ENCODE measurements around the gene TFAP2A.

The TFAP2A gene

DNA sequence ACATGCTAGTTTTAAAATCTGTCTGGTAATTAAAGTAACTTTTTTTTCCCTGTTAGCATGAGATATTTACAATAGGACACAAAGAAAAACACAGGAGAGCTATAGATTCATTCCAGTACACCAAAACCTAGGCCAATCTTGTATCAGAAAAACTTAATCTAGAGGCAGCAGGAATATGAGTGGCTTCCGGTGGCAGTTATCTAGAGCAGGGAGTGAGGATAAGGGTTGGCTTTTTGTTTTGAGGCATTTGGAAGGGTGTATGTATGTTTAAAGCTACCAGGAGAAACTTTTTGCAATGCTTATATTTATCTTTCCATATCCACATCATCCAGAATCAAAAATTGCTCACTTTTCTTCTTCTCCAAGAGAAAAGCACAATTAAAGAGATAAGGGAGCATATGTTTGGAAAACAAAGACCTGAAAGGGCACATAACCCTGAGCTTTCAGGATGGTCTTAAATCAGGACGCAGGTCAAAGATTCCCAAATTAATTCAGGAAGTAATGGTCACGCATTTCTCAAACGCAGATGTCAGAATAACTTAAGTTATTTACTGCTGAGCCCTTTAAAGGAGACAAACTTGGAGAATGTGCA is 13.1 kb downstream of the TFAP2A start:
- no peak for DNase-seq (ENCODE audit: extremely low read depth in 1 of 2, low read depth in 1 of 2)

DNA sequence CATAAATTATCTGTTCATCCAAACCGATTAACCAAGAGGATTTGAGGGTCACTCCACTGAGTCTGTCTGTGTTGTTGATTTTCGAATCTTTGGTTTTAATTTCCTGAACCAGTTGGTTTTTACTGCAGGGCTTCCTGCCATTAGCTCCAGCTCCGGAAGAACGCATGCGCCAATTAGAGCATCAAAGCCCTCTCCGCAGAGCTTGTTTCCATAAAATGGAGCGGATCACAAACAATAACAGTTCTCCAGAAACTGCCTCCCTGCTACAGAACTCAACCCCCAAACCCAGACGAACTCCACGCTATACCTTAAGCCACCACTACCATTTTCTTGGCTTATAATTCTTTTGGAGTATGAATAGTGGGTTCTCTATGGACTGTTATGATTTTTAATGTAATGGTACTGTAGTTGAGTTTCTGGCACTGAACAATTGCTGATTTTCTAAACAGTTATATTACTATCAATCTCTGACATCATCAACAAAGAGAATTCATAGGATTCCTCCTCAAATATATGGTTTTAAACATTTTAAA is 13.8 kb downstream of the TFAP2A start:
- DNase-seq (ENCODE audit: extremely low read depth in 1 of 2, low read depth in 1 of 2) = no peak

DNA sequence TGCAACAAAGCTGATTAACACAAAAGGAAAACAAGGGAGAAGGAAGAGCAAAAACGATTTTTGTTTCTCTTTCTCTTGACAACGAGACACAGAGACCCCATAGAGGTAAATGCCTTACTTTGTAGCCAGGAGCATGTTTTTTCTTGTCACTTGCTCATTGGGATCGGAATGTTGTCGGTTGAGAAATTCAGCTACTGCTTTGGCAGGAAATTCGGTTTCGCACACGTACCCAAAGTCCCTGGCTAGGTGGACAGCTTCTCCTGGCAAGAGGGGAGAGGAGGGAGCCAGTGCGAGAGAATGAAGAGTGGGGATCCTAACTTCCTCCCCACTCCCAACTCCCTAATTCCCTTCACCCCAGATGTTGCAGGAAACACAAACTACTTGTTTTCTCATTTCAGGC is 14.5 kb downstream of the TFAP2A start:
- DNase-seq (ENCODE audit: extremely low read depth in 1 of 2, low read depth in 1 of 2) = no peak

DNA sequence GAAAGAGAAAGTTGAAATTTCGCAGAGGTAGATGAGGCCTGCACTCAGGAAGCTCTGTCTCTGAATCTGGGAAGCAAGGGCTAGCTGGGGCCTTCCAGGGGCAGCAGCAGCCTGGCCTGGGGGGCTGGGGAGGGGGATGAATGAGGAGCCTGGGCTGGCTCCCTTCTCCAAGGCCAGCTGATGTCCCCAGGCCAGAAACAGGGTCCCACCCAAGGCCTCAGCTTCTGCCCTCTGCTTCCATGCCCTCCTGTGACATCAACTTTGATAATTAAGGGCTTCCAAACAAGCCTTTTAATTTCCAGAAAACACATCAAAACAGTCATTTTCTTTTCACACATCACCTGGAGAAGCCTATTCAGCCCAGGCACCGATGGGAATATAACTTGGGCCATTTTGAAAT is 15.4 kb downstream of the TFAP2A start:
- no peak for DNase-seq (ENCODE audit: extremely low read depth in 1 of 2, low read depth in 1 of 2)

DNA sequence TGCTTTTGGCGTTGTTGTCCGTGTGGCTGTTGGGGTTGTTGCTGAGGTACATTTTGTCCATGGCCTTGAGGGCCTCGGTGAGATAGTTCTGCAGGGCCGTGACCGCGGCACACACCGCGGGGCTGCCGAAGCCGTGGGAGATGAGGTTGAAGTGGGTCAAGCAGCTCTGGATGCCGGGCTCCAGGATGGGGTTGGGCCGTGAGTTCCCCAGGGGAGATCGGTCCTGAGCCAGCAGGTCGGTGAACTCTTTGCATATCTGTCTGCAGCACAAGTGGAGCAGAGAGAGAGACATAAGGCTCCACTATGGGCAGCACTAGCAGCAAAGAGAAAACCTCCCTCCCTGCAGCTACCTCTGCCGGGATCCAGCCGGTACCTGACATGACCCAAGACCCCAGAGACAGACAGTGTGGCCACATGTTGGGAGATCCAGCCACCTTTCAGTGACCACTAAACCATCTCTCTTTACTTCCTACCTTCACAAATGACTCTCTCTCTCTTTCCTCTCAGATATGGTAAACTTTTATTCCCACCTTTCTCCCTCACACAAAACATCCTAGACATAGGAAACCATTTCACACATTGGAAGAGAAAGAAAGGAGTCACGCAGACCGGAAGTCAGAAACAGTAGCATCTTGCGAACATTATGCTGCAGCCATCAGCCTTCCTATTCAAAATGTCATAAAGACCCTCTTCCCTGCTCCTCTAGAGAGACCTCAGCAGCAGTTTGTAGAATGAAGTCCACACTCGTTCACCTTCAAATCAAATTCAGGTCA is 16.2 kb downstream of the TFAP2A start:
- no peak for DNase-seq (ENCODE audit: extremely low read depth in 1 of 2, low read depth in 1 of 2)

DNA sequence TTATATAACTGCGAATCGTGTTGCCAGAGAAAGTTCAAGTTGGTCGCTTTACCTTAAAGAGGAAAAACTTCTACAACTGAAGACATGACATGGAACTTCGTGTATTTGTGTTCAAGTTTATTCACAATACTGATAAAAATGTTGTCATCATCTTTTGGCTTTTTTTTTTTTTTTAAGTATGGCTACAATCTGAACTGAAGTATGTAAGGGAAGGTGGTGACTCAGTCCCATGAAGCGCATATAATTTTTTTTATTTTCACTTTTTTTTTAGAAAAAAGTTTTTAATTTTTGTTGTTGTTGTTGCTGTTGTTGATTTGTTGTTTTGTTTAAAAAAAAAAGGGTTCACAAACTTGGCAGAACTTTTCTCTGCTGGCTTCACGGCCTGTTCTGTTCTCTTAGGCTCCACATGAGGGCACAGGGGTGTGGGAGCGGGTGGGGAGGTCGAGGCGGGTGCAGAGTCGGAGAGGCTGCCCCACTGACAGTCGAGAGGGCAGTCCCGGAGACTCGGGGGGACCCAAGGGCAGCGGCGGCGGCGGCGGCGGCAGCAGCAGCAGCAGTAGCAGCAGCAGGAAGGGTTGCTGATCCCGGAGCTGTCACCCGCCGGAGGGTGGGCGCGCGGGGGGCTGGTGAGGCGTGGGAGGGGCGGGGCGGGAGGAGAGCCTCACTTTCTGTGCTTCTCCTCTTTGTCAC is 17.0 kb downstream of the TFAP2A start:
- no peak for DNase-seq (ENCODE audit: extremely low read depth in 1 of 2, low read depth in 1 of 2)

DNA sequence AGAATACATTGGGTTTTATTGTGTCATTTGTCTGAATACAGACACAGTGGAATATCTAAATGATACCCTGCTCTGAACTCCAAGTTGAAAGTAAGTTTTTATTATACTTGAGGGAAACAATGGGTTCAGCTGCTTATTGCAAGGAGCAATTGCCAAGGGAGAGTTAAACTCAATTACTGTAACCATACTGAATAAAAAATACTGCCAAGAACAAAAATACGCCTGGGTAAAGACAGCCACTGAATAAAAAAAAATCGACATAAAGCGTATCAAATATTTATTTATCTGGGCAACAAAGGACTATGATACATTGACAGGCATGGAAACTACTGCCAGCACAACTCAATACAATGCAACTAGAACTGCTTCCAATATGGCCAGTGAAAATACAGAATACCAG is 18.1 kb downstream of the TFAP2A start:
- no peak for DNase-seq (ENCODE audit: extremely low read depth in 1 of 2, low read depth in 1 of 2)

DNA sequence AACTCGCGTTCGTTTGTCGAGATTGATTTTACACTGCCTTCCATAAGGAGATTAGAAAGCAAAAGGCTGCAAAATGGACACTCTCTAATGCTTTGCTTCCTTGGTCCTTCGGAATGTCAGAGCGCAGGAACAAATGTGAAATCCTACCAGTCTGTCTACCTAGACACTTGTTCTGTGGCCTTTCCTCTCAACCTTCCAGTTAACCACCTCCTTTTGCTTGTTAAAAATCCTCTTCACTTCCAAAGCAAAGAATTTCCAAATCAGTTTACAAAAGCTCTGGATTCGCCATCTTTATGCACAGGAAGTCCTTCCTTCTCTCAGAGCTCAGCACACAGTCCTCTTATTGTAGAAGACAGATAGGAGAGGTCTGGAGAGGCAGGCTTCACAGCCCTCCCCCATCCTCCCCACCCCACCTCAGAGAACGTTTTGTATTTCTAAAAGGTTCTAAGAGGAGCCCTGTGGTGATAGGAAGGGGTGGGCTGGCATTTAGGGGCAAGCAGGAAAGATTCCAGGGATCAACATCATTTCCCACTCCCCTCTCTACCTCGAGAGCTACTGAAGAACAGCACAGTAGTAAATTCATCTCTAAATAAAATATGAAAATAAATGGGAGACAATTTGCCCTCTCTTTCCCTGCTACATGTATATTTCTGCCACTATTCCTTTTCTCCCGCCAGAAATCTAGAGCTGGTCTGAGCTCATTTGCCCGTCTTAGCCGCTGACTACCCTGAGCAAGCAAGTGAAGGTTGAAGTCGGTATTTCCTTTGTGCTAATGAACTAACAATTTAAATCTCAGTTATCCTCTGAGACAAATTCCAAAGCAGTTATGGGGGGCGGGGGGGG is 18.9 kb downstream of the TFAP2A start:
- no peak for DNase-seq (ENCODE audit: extremely low read depth in 1 of 2, low read depth in 1 of 2)

DNA sequence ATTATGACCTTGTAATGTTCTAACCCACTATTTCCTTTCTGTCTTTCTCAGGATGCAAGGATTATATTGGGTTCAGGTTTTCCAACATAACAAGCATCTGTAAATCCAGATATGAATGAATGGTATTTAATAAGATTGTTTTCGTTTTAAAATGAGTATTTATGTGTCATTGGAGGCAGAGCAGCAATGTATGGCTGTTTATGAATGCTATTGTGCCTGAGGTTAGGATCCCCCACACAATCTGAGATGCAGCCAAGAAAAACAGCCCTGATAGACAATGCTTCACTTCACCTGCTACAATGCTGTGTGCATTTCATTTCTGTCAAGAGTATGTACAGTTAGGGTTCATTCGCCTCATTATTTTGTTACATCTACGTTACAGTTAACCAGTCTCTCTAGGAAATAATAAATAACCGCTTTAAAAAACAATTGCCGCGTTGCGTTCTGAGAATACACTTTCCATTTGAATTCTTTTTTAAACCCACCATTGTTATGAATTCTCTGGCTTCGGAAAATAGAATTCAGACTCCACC is 19.6 kb downstream of the TFAP2A start:
- DNase-seq (ENCODE audit: extremely low read depth in 1 of 2, low read depth in 1 of 2) = no peak

DNA sequence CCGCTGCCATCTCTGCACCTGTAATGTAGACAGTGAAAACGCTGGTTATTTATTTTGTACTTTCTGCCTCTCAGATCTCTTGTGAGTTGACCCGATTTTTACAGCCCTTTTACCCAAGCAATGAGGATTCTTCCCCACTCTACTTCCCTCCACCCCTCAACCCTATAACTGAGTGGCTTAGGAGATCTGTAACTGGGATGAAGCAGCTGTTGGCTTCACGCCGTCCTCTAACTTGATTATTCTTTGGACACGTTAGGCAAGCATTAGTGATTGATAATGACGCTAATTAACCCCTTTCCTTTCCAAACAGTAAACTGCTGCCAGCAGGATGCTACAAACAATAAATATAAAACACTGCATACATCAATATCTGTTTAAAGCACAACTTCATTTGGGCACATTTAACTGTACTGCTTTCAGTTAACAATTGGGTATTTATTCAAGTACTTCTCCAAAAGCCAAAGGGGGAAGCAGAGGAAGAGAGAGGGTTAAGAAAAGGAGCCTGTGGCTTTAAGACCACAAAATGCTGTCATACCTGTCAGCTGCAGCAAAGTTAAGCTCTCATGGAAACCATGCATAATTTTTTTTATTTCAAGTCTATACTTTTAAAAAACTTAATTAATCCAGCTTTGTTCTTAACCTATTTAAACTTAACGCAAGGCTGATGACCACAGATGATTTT is 21.2 kb downstream of the TFAP2A start:
- DNase-seq (ENCODE audit: extremely low read depth in 1 of 2, low read depth in 1 of 2) = no peak

DNA sequence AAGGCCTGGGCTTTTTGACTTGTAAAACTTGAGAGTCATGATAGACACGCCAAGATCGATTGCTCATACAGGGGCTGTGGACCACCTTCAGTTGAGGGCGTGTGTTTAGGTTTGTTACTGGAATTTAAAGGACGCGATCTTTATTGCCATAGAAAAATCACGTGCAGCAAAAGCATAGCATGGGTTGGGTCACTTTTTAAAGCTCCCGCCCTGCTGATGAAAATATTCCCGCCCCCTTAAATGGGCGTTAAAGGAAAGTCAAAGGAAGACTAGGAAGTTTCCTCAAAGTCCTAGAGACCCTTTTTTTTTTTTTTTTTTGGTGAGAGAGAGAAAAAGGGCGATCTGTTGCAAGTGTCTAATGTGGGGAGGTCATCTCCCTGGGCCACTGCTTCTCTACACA is 23.1 kb downstream of the TFAP2A start:
- no peak for DNase-seq (ENCODE audit: extremely low read depth in 1 of 2, low read depth in 1 of 2)

DNA sequence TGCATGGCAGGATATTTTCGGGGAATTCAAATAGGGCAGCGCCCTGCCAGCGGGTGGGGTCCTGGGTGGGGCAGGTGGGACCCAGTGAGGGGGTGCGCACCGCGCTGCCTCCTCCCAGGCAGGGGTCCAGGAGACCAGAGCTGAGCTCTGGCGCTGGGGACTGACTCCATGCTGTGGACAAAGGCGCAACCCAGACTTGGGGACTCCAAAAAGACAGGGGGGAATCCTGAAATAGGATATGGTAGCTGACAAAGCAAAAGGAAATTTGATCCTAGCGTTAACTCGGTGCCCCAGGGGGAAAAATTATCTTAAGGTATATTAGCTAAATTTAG is 23.6 kb downstream of the TFAP2A start:
- no peak for DNase-seq (ENCODE audit: extremely low read depth in 1 of 2, low read depth in 1 of 2)

DNA sequence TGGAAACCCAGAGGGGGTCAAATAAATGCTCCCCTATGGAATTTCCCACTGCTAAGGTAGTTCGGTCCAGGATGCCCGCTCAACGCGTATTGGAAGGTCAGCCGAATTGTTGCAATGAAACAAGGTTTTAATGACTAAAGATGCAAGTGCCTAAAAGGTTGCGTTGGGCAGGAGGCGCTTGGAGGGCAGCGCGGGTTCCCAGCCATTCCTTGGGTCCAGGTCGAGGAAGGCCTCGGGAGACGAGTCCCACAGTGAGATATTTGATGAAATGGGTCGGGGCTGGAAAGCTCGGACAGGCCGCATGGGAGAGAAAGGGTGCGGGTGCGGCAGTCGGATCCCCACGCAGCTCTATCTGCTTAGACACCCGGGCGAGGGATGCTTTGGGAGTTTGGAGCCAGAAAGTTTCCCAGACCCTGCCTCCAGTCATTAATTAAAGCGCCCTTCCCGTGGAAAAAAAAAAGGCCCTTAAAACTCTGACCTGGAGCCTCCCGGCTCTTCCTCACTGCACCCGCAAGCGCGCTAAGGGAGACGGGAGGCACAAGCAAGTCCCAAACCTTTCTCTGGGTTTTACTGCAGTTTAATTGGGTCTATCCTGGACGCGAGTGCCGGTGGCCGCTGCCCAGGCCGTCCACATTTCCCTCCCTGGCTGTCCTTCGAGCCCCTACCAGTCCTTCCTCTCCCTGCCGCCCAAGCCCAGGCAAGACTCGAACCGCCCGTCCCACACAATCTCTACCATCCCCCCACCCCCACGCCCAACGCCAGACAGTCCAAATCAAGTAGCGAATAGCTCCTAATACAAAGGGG is 24.2 kb downstream of the TFAP2A start:
- no peak for DNase-seq (ENCODE audit: extremely low read depth in 1 of 2, low read depth in 1 of 2)

DNA sequence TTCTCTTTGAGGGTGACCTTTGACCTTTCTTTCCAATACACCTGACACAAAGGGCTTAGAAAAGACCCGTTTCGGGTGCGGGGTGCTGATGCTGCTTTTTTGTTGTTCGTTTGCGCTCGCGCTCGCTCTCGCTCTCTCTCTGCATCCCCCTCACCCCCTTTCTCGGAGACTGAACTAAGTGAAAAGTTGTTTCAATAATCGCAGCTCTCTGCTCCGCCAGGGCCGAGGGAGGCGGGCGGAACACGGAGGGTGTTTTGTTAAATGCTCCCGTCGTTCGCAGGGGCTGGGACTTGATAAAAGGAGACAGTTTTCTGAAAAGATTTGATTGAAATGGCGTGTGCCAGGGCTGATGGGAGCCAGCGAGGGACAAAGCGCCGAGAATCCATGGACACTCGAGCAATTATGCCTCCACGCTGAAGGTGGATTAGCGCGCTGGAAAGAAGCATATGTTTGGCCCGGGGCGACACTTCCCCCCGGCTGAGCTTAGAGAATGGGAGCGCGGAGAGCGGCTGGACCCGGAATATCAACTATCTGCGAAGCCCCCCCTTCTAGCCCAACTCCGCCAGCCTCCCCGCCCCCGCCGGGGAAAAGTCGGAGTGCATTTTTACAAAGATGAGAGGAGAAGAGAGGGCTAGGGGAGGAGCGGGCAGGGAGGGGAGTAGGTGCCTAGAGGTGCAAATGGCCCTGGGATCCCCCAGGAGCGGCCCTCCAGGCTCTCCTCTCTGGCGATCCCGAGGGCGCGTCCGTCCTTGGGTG is 25.0 kb downstream of the TFAP2A start:
- no peak for DNase-seq (ENCODE audit: extremely low read depth in 1 of 2, low read depth in 1 of 2)

DNA sequence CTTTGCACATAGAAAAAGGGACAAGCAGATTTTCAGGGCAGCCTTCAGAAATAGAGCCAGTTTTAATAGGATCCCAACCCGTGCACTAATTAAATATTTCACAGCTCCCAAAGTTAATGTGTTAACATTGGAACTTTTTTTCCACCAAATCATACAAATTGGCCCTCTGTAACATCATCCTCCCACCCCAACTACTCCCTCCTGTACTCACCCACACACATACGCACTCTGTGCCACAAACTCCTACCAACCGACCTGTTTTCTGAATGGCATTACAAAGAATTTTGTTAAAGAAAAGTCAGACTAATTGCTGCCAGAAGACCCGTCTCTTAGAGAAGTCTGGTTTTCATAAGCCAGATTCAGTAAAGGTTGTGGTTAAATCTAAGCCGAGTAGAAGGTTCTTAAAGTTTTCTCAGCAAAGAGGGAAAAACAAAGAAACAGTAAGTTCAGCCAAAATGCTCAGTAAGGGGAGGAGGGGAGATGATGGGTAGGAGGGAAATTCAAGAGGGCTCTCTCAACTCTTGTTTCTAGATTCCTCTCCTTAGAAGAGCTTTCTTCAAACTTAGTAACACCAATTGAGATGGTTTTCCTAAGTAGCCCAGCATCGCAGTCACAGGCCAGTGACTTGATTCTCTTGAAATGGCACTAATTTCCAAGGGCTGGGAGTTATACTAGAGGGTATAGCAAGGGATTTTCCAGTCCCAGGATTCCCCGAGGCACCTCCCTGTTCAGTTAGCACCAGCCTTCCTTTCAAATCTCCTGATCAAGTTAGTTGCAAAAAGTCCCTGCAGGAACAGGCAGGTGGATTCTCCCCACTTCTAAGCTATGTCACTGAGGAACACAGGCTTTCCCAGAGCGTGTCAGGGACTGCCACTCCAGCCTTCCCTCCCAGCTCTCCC is 27.9 kb downstream of the TFAP2A start:
- no peak for DNase-seq (ENCODE audit: extremely low read depth in 1 of 2, low read depth in 1 of 2)

DNA sequence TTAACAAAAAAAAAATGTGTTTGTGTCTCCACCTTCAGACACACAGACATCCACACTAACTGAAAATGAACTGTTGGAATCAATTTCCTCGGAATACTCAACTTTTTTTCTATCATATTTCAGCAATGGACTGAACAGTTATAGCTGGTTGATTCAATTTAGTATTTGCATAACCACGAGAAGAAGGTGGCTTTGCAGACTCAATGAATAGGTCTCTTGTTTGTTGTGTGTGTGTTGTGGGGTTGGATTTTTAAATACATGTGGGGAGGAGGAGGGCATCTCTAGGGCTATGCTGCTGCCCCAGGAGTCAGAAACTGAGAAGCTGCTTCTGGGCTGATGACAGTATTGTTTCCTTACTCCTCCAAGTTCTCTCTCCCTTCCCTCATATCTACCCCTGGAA is 28.7 kb downstream of the TFAP2A start:
- no peak for DNase-seq (ENCODE audit: extremely low read depth in 1 of 2, low read depth in 1 of 2)

DNA sequence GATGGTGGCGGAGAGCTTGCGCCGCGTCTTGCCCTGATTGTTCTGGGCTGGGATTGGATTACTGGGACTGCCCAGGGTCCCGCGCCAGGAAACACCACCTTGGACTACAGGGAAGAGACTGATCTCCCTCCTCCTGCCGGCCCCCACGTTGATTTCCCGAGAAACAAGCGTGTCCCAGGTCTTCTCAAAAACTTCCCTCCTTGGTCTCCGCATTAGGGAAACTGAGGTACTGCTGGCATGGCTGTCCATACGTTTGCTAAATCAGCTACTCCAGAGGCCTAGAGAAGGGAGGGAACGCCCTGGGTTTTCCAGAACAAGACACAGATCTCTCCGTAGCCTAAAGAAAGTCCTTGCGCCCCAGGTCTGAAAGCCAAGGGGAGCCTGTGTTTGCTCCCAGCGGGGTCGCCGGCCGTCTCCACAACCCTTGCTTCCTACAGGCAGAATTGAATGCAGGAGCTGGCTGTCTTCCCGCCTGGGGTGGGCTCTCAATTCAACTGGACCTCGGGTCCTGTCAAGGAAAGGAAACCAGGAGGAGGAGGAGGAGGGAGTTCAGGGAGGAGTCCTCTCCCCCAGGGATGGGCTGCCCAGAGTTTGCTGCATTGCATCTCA is 29.2 kb downstream of the TFAP2A start:
- DNase-seq (ENCODE audit: extremely low read depth in 1 of 2, low read depth in 1 of 2) = no peak
